Measurements from ENCODE around the gene SUN2. TPM values are rescaled to one million over a fixed set of nuclear protein-coding genes. Genes with fewer than 3 reads are reported as not detected.

Gene SUN2
- total and polyA plus RNA-seq, 9 of the 15 experiments (the other 6 are each of a cell fraction or from before 2014, with no cell fraction given) = 0.11 to 42.6 (median 16.7) TPM

DNA sequence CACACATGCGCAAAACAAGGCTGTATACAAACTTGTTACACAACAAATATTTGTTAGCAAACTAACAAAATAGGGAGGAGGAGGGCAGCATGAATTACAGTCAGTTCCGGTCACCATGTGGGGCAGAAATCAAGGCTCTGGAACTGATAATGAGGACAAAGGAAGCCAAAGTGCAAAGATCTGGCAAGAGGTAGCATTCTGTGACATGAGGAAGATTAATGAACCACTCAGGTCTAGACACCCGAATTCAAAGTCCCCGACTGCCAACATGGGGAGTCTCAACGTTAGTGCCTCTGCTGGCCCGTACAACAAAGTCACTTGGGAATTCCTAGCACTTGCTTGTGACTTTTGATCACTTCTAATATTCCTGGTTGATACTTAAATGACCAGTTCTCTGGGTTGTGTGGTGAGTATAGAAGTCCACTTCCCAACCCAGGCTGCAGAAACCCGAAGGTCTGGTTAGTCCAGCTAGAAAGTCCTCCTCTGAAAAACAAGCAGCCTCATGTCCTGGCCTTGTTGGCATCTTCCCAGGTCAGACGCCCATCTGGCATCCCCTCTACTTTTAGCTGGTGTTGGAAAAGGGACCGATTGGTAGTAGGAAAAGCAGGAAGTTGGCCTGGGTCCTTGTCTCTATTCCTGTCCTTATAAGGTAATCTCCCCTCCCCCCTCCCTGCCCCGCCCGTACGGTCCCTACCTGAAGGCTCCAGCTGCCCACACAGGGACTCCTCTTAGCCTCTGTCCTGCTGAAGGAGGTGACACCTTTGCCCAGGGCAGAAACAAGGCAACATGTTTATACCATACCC lies 1.6 kb downstream of the SUN2 start (continued):
- TF ChIP-seq ZNF592 (IDR thresholded peaks at IDR 0.05) (no peak), CREB1 (IDR thresholded peaks at IDR 0.05) (no peak), CREB1 (CRISPR knock-in tag; IDR thresholded peaks at IDR 0.05) (no peak), GATAD2A (IDR thresholded peaks at IDR 0.05) (no peak), JUN (IDR thresholded peaks at IDR 0.05; ENCODE audit: borderline replicate concordance, low read depth, low read length) (no peak), JUN (CRISPR knock-in tag; IDR thresholded peaks at IDR 0.05; ENCODE audit: borderline replicate concordance) (no peak), TFAM (CRISPR knock-in tag; conservative IDR thresholded peaks at IDR 0.05) (no peak), KAT2B (IDR thresholded peaks at IDR 0.05; ENCODE audit: low read depth, low read length) (no peak), ETS1 (conservative IDR thresholded peaks at IDR 0.05; ENCODE audit: control insufficient read depth, low read depth, low read length) (no peak), ZNF3 (CRISPR knock-in tag; IDR thresholded peaks at IDR 0.05) (no peak), PML (IDR thresholded peaks at IDR 0.05; ENCODE audit: low read length) (no peak), ZNF780A (CRISPR knock-in tag; IDR thresholded peaks at IDR 0.05) (no peak), ZNF445 (CRISPR knock-in tag; IDR thresholded peaks at IDR 0.05; ENCODE audit: low read depth) (no peak), SRF (CRISPR knock-in tag; IDR thresholded peaks at IDR 0.05) (peak in 1 of 2 experiments; percentile 94; a peak in 2 of 4 replicates), SRSF3 (IDR thresholded peaks at IDR 0.05; ENCODE audit: insufficient read depth, low read length) (no peak), PKNOX1 (IDR thresholded peaks at IDR 0.05) (peak; percentile 28; the same call in 1 of the 2 replicates), GATAD2B (IDR thresholded peaks at IDR 0.05; ENCODE audit: borderline replicate concordance) (no peak), BMI1 (IDR thresholded peaks at IDR 0.05; ENCODE audit: low read length) (no peak), POLR2B (IDR thresholded peaks at IDR 0.05; ENCODE audit: low read depth, partially characterized antibody) (no peak), SIRT6 (IDR thresholded peaks at IDR 0.05; ENCODE audit: low read depth, low read length) (no peak), BCL6 (CRISPR knock-in tag; IDR thresholded peaks at IDR 0.05) (no peak)
- TF ChIP-seq, protein P1, sequence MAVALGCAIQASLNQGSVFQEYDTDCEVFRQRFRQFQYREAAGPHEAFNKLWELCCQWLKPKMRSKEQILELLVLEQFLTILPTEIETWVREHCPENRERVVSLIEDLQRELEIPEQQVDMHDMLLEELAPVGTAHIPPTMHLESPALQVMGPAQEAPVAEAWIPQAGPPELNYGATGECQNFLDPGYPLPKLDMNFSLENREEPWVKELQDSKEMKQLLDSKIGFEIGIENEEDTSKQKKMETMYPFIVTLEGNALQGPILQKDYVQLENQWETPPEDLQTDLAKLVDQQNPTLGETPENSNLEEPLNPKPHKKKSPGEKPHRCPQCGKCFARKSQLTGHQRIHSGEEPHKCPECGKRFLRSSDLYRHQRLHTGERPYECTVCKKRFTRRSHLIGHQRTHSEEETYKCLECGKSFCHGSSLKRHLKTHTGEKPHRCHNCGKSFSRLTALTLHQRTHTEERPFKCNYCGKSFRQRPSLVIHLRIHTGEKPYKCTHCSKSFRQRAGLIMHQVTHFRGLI (CRISPR knock-in tag; IDR thresholded peaks at IDR 0.05) = no peak
